Sigmoid colon (tissue), 7 donors: ENCODE measurements around the gene MCCC2. TPM values are rescaled to one million over a fixed set of nuclear protein-coding genes. Genes with fewer than 3 reads are reported as not detected.
A peak's percentile ranks its signal among the peaks of the same experiment; 100 is the strongest.

Experiments used
- DNase-seq: peaks from one replicate; pipeline ENCODE4 v3.0.0-alpha.2; 2019
- H3K27ac ChIP-seq, 4 donors: fragments of 200-600 bp; sonication (generic); one replicate each; pipeline ENCODE4 v1.5.1; 2016 to 2019; ENCODE audit warnings: mild to moderate bottlenecking in 1 of 4
- H3K27me3 ChIP-seq, 3 donors: fragments of 200-600 bp; sonication (generic); one replicate each; pipeline ENCODE4 v1.5.1; 2019; ENCODE audit warnings: mild to moderate bottlenecking in 1 of 3
- H3K36me3 ChIP-seq, 4 donors: fragments of 200-600 bp; sonication (generic); one replicate each; pipeline ENCODE4 v1.5.1; 2016 to 2019
- H3K4me1 ChIP-seq, 4 donors: fragments of 200-600 bp; sonication (generic); one replicate each; pipeline ENCODE4 v1.5.1; 2017 to 2019
- H3K4me3 ChIP-seq, 4 donors: fragments of 200-600 bp; sonication (generic); one replicate each; pipeline ENCODE4 v1.5.1; 2017 to 2019; ENCODE audit warnings: mild to moderate bottlenecking in 2 of 4, moderate library complexity in 1 of 4
- H3K9me3 ChIP-seq, 4 donors: fragments of 200-600 bp in 3 of 4; sonication (generic) in 3 of 4; one replicate each; pipeline versions ENCODE4 v1.5.1 to v1.6.1; 2013 to 2019
- EP300 ChIP-seq, 4 donors: sonication (generic); formaldehyde crosslinking; IDR thresholded peaks; one replicate each; pipeline ENCODE4 v1.6.1; 2017; ENCODE audit warnings: antibody characterized with exemption in 4 of 4
- POLR2A ChIP-seq, 2 donors: fragments of 450-650 bp; IDR thresholded peaks; one replicate each; pipeline ENCODE4 v1.6.1; 2016; ENCODE audit warnings: antibody characterized with exemption in 2 of 2, mild to moderate bottlenecking in 2 of 2, moderate library complexity in 2 of 2
- POLR2AphosphoS5 ChIP-seq, 4 donors: sonication (generic); formaldehyde crosslinking; IDR thresholded peaks; one replicate each; pipeline ENCODE4 v1.6.1; 2017; ENCODE audit warnings: antibody characterized with exemption in 4 of 4
- WGBS, 2 donors: extraction: QIAGEN DNeasy Blood & Tissue Kit; methylation state at CpG; one replicate each; pipeline ENCODE4 v1.1.7; 2013; 5-methylcytosine and 5-hydroxymethylcytosine counted together
- intact Hi-C: fragments of 100-400 bp; cut with DNase I; formaldehyde crosslinking; loops from one replicate; pipeline ENCODE4 v1.15.1; 2023
- polyA plus RNA-seq, 3 donors: library from polyadenylated mRNA; stranded (reverse); fragments of 200-250 nt; gene quantifications; one replicate each; pipeline ENCODE4 v1.2.3, GENCODE V29; 2013
- total RNA-seq, 4 donors: library from RNA; depleted of rRNA; stranded (reverse); fragments of >200 nt; gene quantifications; one replicate each; pipeline ENCODE4 v1.1.0, GENCODE V29; 2016
- TF ChIP-seq, protein P1 (sequence below), 4 experiments: fragments of 450-650 bp in 3 of 4; fragments of 200-600 bp in 1 of 4; IDR thresholded peaks; one replicate each; pipeline ENCODE4 v1.5.1; 2016 to 2019; ENCODE audit warnings: antibody characterized with exemption in 4 of 4, mild to moderate bottlenecking in 3 of 4, moderate library complexity in 2 of 4
- donor health status: healthy with polysubstance abuse.
- donor health status: Bipolar disorder and iron deficiency.
- donor health status: healthy.

MCCC2 gene
- total and polyA plus RNA-seq, 7 donors: 17.6 to 44.2 (median 23.8) TPM

DNA sequence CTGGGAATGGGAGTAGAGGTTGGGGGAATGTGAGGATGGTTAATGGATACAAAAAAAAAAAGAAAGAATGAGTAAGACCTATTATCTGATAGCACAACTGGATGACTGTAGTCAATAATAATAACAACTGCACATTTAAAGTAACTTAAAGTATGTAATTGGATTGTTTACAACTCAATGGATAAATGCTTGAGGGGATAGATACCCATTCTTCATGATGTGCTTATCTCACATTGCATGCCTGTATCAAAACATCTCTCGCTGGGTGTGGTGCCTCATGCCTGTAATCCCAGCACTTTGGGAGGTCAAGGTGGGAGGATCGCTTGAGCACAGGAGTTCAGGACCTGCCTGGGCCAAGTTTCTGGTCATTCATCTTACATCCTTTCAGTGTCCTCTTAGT lies 34.6 kb downstream of the MCCC2 start:
- Histone ChIP-seq H3K27ac (no peak overlapping the region), H3K4me3 (no peak overlapping the region), H3K9me3 (no peaks in the 10 kb centered on the region), H3K36me3 (peaks cover 0 to 8% (median 0%) of the 10 kb centered on the region in 4 donors), H3K27me3 (no peaks in the 10 kb centered on the region), H3K4me1 (no peaks in the 10 kb centered on the region)
- TF ChIP-seq EP300 (IDR thresholded peaks at IDR 0.05) (no peak), POLR2AphosphoS5 (IDR thresholded peaks at IDR 0.05) (no peak), POLR2A (IDR thresholded peaks at IDR 0.05) (no peak)
- TF ChIP-seq, protein P1, sequence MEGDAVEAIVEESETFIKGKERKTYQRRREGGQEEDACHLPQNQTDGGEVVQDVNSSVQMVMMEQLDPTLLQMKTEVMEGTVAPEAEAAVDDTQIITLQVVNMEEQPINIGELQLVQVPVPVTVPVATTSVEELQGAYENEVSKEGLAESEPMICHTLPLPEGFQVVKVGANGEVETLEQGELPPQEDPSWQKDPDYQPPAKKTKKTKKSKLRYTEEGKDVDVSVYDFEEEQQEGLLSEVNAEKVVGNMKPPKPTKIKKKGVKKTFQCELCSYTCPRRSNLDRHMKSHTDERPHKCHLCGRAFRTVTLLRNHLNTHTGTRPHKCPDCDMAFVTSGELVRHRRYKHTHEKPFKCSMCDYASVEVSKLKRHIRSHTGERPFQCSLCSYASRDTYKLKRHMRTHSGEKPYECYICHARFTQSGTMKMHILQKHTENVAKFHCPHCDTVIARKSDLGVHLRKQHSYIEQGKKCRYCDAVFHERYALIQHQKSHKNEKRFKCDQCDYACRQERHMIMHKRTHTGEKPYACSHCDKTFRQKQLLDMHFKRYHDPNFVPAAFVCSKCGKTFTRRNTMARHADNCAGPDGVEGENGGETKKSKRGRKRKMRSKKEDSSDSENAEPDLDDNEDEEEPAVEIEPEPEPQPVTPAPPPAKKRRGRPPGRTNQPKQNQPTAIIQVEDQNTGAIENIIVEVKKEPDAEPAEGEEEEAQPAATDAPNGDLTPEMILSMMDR (IDR thresholded peaks at IDR 0.05): no peak
- WGBS, 2 donors: 95 to 97% methylated on average over 2 of the region's 2 CpGs
- intact Hi-C loops: no loop called here
- DNase-seq: no peak

DNA sequence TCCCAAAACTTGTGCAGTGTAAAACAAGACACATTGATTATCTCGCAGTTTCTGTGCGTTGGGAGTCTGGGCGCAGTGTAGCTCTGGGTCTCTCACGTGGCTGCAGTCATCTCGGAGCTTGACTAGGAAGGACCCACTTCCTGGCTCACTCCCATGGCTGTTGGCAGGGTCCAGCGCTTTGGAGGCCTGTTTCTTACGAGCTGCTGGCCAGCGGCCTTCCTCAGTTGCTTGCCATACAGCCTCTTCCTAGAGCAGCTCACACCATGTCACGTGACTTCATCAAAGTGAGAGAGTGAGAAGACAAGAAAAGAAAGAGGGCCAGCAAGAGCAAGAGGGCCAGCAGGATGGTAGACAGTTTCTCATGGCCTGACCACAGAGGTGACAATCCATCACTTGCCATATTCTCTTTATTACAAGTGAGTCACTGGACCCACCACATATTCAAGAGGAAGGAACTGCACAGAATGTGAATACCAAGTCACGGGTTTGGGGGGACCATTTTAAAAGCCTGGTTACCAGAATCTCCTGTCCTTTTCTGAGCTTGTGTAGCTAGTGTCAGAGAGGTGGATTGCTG lies 36.2 kb downstream of the MCCC2 start:
- no peaks in the 10 kb centered on the region for H3K4me1 ChIP-seq
- intact Hi-C loops: no loop called here
- no peaks in the 10 kb centered on the region for H3K27me3 ChIP-seq
- 95 to 98% methylated on average over 10 of the region's 10 CpGs for WGBS, 2 donors
- H3K27ac ChIP-seq: no peak overlapping the region
- H3K36me3 ChIP-seq: peaks cover 0 to 8% (median 0%) of the 10 kb centered on the region in 4 donors
- no peak for DNase-seq
- H3K9me3 ChIP-seq: no peaks in the 10 kb centered on the region
- TF ChIP-seq POLR2A (IDR thresholded peaks at IDR 0.05): no peak
- TF ChIP-seq POLR2AphosphoS5 (IDR thresholded peaks at IDR 0.05): no peak
- TF ChIP-seq, protein P1 (IDR thresholded peaks at IDR 0.05): no peak
- no peak for TF ChIP-seq EP300 (IDR thresholded peaks at IDR 0.05)
- H3K4me3 ChIP-seq: no peak overlapping the region

DNA sequence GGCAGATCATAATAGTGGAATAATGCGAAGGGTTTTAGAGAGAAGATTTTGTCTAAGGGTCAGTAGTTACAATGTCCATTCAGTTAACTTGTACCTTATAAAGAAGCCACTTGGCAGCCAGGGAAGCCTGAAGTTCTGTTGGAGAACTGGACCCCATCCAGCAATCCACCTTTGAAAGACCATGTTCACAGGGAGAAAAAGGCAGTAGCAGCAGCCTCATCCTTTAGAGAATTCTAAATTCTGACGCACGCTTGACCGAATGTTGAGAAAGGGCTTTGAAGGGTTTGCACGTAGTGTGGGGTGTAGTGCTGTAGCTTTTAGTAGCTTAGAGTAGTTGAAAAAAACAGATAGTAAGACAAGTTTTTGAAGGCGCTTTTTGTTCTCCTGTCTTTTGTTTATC lies 42.8 kb downstream of the MCCC2 start:
- WGBS, 2 donors: 88 to 96% methylated on average over 6 of the region's 6 CpGs
- H3K4me1 ChIP-seq: peaks cover 0 to 21% (median 6%) of the 10 kb centered on the region in 4 donors
- H3K36me3 ChIP-seq: peaks cover 0 to 17% (median 3%) of the 10 kb centered on the region in 4 donors
- no peaks in the 10 kb centered on the region for H3K27me3 ChIP-seq
- H3K27ac ChIP-seq: peak overlapping the region in 1 of 4 donors; percentile 33
- intact Hi-C loops: no loop called here
- no peaks in the 10 kb centered on the region for H3K9me3 ChIP-seq
- TF ChIP-seq, protein P1 (IDR thresholded peaks at IDR 0.05): no peak
- no peak for TF ChIP-seq EP300 (IDR thresholded peaks at IDR 0.05)
- no peak for TF ChIP-seq POLR2A (IDR thresholded peaks at IDR 0.05)
- no peak for TF ChIP-seq POLR2AphosphoS5 (IDR thresholded peaks at IDR 0.05)
- H3K4me3 ChIP-seq: no peak overlapping the region
- DNase-seq: no peak

DNA sequence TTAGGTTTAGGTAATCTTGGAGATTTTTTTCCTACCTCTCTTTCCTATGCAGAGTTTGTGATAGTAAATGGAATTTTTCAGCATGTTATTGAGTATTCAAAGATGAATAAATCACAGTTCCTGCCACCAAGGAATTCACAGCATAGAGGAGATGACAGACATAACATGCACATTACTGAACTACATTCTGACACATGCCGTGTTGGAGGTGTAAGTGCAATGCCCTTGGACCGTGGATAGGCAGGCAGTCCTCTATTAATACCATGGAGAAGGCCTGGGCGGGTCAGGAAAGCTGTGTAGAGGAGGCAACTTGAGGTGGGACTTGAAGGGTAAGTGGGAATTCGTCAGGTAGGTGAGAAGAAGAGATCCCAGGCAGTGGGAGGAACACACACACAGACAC lies 43.9 kb downstream of the MCCC2 start:
- TF ChIP-seq, protein P1 (IDR thresholded peaks at IDR 0.05): no peak
- TF ChIP-seq EP300 (IDR thresholded peaks at IDR 0.05) (no peak), POLR2AphosphoS5 (IDR thresholded peaks at IDR 0.05) (no peak), POLR2A (IDR thresholded peaks at IDR 0.05) (no peak)
- no peaks in the 10 kb centered on the region for H3K27me3 ChIP-seq
- peaks cover 0 to 21% (median 6%) of the 10 kb centered on the region in 4 donors for H3K4me1 ChIP-seq
- no peaks in the 10 kb centered on the region for H3K9me3 ChIP-seq
- intact Hi-C loops: no loop called here
- H3K4me3 ChIP-seq: no peak overlapping the region
- DNase-seq: no peak
- H3K36me3 ChIP-seq: peaks cover 0 to 25% (median 3%) of the 10 kb centered on the region in 4 donors
- no peak overlapping the region for H3K27ac ChIP-seq
- WGBS, 2 donors: 92 to 95% methylated on average over 4 of the region's 4 CpGs

DNA sequence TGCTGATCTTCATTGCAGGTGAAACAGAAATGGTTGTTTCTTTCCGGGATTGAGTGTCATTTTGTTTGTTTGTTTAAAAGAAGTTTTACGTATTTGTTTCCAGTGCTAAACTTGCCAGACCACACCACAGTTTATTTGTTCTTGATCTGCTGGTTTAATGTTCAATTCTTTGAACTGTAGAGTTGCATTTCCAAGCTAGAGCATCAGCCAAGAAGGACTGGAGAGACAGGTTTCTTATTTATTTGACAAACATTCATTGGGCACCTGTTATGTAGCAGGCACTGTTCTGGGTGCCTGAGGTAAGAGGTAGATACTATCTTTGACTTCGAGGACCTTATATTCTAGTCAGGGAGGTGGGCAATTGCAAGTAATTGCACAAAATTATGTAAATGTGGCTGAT lies 45.0 kb downstream of the MCCC2 start:
- DNase-seq: no peak
- TF ChIP-seq POLR2A (IDR thresholded peaks at IDR 0.05): no peak
- no peak overlapping the region for H3K4me3 ChIP-seq
- H3K27me3 ChIP-seq: no peaks in the 10 kb centered on the region
- WGBS, 2 donors: 30 to 82% methylated on average over 3 of the region's 3 CpGs
- H3K27ac ChIP-seq: no peak overlapping the region
- intact Hi-C loops: no loop called here
- peaks cover 0 to 21% (median 6%) of the 10 kb centered on the region in 4 donors for H3K4me1 ChIP-seq
- peaks cover 0 to 32% (median 3%) of the 10 kb centered on the region in 4 donors for H3K36me3 ChIP-seq
- H3K9me3 ChIP-seq: no peaks in the 10 kb centered on the region
